Measurements from ENCODE around the gene MYH11. TPM values are rescaled to one million over a fixed set of nuclear protein-coding genes. Genes with fewer than 3 reads are reported as not detected.
A peak's percentile ranks its signal among the peaks of the same experiment; 100 is the strongest.
"Not testable (repeated sequence)": the region's sequence is repeated elsewhere in the genome, so short reads cannot be mapped to it uniquely, and the experiment has no call there.

The MYH11 gene
- total and polyA plus RNA-seq, 8 donors = 1.6 to 24.7 (median 5.0) TPM

DNA sequence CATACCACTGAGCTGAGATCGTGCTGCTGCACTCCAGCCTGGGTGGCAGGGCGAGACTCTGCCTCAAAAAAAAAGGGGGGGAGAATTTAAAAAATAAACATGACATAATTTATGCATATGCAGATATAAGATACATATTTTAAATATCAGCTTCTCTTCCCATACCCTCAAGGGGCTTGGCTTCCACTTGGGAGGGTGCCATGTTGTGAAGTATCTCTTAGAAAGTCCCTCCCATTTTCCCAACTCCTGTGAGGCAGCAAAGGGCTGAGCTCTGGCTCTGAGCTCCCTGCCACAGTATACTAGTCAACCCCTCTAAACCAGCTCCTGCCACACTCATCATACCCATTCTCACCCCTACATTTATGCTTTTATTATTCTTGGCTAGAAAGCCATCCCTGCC is 39.4 kb downstream of the MYH11 start:
- FAIRE-seq (no peak), DNase-seq (no peak)

DNA sequence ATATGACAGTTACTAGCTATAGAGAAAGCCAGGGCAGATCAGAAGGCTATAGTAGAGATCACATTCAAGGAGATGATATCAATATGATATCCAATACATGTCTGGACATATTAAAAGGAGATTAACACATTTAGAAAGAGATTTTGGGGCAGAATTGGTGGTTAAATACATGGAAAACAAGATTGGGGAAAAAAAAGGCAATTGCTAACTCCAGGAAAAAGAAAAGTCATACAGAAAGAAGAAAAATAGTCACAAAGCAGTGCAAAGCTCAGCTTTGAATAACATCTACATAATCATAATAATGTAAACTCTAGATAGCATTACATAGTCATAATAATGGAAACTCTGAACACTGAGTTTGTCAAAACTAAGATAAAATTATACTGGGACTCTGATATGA is 40.6 kb downstream of the MYH11 start:
- no peak for DNase-seq
- FAIRE-seq = no peak
- intact Hi-C loops (cut with DNase I) = no loop called here
- Histone ChIP-seq H3K9me3 (no peaks in the 10 kb centered on the region), H3K27ac (no peak overlapping the region), H3K36me3 (no peaks in the 10 kb centered on the region), H3K4me3 (no peak overlapping the region), H3K27me3 (no peaks in the 10 kb centered on the region), H3K4me1 (peaks cover 0 to 5% (median 3%) of the 10 kb centered on the region in 3 donors)
- no peak for ATAC-seq
- TF ChIP-seq, protein P1, sequence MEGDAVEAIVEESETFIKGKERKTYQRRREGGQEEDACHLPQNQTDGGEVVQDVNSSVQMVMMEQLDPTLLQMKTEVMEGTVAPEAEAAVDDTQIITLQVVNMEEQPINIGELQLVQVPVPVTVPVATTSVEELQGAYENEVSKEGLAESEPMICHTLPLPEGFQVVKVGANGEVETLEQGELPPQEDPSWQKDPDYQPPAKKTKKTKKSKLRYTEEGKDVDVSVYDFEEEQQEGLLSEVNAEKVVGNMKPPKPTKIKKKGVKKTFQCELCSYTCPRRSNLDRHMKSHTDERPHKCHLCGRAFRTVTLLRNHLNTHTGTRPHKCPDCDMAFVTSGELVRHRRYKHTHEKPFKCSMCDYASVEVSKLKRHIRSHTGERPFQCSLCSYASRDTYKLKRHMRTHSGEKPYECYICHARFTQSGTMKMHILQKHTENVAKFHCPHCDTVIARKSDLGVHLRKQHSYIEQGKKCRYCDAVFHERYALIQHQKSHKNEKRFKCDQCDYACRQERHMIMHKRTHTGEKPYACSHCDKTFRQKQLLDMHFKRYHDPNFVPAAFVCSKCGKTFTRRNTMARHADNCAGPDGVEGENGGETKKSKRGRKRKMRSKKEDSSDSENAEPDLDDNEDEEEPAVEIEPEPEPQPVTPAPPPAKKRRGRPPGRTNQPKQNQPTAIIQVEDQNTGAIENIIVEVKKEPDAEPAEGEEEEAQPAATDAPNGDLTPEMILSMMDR (IDR thresholded peaks at IDR 0.05) = no peak

More for the DNA sequence above, 39.4 kb downstream of the MYH11 start:
- H3K27me3 ChIP-seq = no peaks in the 10 kb centered on the region
- H3K4me1 ChIP-seq = peaks cover 0 to 1% (median 0%) of the 10 kb centered on the region in 3 donors
- intact Hi-C loops (cut with DNase I) = no loop called here
- no peak overlapping the region for H3K4me3 ChIP-seq
- H3K27ac ChIP-seq = no peak overlapping the region
- 91 to 94% methylated on average over 2 of the region's 2 CpGs for WGBS, 2 donors
- ATAC-seq = no peak
- H3K9me3 ChIP-seq = no peaks in the 10 kb centered on the region
- no peaks in the 10 kb centered on the region for H3K36me3 ChIP-seq
- TF ChIP-seq, protein P1 (IDR thresholded peaks at IDR 0.05) = no peak

DNA sequence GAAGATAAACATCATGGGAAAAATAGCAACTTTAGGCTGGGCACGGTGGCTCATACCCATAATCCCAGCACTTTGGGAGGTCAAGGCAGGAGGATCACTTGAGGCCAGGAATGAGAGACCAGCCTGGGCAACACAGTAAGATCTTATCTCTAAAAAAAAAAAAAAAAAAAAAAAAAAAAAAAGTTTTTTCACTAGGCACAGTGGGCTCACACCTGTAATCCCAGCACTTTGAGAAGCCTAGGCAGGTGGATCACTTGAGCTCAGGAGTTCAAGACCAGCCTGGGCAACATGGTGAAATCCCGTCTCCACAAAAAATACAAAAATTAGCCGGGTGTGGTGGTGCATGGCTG is 44.5 kb downstream of the MYH11 start:
- FAIRE-seq; ATAC-seq; H3K9me3 ChIP-seq; H3K4me1 ChIP-seq; H3K36me3 ChIP-seq; intact Hi-C loops (cut with DNase I); H3K27me3 ChIP-seq; H3K27ac ChIP-seq; DNase-seq; H3K4me3 ChIP-seq: not testable (repeated sequence)
- WGBS, 2 donors = 71 to 76% methylated on average over 3 of the region's 3 CpGs

DNA sequence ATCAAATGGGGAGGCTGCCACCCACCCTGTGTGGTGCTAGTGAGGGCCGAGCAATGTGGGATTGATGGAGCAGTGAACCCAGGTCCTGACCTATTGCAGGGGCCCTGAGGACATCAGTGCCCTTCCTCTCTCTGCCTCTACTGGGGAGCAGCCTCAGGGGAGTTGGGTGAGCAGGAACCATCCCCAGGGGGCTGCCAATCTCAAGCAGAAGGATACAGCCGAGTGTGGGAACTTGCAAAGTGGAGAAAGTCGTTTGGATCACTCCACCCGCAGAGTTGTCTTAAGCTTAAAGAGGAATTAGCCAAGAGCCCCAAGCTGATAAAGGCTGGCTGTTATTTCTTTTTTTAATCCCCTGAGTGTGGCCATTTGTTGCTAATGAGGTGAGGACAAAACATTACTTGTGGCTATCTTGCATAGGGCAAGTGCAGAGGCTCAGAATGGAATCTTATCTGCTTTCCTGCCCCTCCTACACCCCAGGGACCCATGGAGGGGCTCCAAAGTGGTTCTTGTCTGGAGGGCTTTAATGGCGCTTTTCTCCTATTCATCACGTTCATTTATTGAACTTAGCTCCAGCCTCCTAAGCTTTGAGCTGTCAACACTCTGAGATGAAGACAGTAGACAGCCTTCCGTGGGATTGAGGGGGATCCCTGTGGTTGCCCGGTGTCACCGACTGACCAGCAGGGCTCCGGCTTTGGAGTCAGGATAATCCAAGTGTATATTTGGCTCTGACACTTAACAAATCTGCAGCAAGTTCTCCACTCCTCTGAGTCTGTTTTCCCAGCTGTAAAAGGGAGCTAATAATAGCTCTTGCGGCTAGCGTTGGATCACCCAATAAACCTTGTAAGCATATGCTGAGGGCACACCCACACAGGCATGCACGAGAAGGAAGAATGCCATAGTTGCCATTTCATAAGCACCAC is 45.1 kb downstream of the MYH11 start:
- no peaks in the 10 kb centered on the region for H3K27me3 ChIP-seq
- FAIRE-seq (no peak), DNase-seq (peak in 4 of 6 donors; percentile 11 to 63 (median 24)), ATAC-seq (peak; percentile 84 to 96 (median 89))
- WGBS, 2 donors = 18 to 28% methylated on average over 13 of the region's 13 CpGs
- TF ChIP-seq, protein P1 (IDR thresholded peaks at IDR 0.05) = no peak
- H3K4me3 ChIP-seq = no peak overlapping the region
- intact Hi-C loops (cut with DNase I) = no loop called here
- H3K4me1 ChIP-seq = peaks cover 0 to 5% (median 3%) of the 10 kb centered on the region in 3 donors
- H3K27ac ChIP-seq = no peak overlapping the region
- H3K36me3 ChIP-seq = no peaks in the 10 kb centered on the region
- H3K9me3 ChIP-seq = no peaks in the 10 kb centered on the region

DNA sequence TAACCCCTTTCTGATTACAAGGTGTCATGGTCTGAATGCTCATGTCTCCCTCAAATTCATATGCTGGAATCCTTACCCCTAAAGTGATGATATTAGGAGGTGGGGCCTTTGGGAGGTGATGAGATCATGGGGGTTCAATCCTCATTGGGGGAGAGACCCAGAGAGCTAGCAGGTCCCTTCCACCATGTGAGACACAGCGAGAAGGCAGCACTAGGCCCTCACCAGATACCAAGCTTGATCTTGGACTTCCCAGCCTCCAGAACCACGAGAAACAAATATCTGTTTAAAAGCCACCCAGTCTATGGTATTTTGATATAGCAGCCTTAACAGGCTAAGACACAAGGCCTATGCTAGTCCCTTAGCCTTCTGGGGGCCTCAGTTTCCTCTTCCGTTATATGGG is 45.9 kb downstream of the MYH11 start:
- Histone ChIP-seq H3K4me3 (no peak overlapping the region), H3K4me1 (peaks cover 0 to 5% (median 3%) of the 10 kb centered on the region in 3 donors), H3K9me3 (no peaks in the 10 kb centered on the region), H3K36me3 (no peaks in the 10 kb centered on the region), H3K27me3 (no peaks in the 10 kb centered on the region), H3K27ac (no peak overlapping the region)
- TF ChIP-seq, protein P1 (IDR thresholded peaks at IDR 0.05) = no peak
- ATAC-seq = no peak
- intact Hi-C loops (cut with DNase I) = no loop called here
- DNase-seq = no peak
- FAIRE-seq = no peak
- WGBS, 2 donors = 96% methylated on average over 3 of the region's 3 CpGs

All from pancreas (tissue), 10 donors.